ENCODE results near the gene RDX.
"Not testable (repeated sequence)": the region's sequence is repeated elsewhere in the genome, so short reads cannot be mapped to it uniquely, and the experiment has no call there.

RDX gene

GRCh38 chr11:110298301-110298765 lies 1.9 kb upstream of the RDX start:
- Mint-ChIP-seq H3K4me3 (no peak overlapping the region), H3K27me3 (no peaks in the 10 kb centered on the region), H3K27ac (no peak overlapping the region), H3K4me1 (ENCODE audit: low read depth in 2 of 2) (peaks cover 11 to 21% of the 10 kb centered on the region in 2 donors), H3K36me3 (ENCODE audit: insufficient read depth) (peaks cover 12% of the 10 kb centered on the region), H3K9me3 (no peaks in the 10 kb centered on the region)
- ATAC-seq (replicated peaks) (no peak), DNase-seq (no peak)

- Mint-ChIP-seq H3K27me3 (no peaks in the 10 kb centered on the region), H3K4me3 (no peak overlapping the region), H3K9me3 (no peaks in the 10 kb centered on the region), H3K27ac (peak overlapping the region in 1 of 2 donors; percentile 52), H3K4me1 (ENCODE audit: low read depth in 2 of 2) (peaks cover 11 to 21% of the 10 kb centered on the region in 2 donors), H3K36me3 (ENCODE audit: insufficient read depth) (peaks cover 12% of the 10 kb centered on the region)
- DNase-seq (no peak), ATAC-seq (replicated peaks) (no peak)
These were observed 1.4 kb upstream of the RDX start for GRCh38 chr11:110297726-110298300.

DNA sequence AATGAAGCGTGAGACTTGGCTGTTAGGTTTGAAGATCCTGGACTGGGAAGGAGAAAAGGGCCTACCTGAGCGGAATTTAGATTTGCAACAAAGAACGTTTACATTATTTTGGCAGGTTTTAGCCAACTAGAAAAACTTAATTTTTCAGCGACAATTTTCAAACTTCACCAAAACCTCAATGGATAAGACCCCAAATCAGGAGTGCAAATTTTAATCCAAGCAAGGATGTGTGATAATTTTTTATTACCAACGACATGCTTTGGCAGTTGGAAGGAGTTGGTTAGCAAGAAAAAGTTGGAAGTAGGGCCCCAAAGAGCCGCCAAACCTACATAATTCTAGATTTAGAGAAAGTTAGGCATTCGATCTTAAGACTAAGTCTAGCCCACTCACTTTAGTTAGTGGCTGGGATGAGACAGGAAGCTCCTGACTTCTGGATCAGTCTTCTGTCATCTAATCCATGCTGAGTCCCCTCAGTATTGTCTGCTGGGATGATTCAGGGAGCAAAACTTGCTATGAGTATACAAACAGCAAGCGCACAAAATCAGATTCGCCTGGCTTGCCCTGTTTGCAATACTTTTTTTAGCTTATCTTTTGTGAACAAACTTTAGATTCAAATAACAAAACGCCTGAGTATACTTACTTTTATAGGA lies 787 bp upstream of the RDX start:
- no peaks in the 10 kb centered on the region for H3K27me3 Mint-ChIP-seq
- DNase-seq (no peak), ATAC-seq (replicated peaks) (no peak)
- peak overlapping the region; percentile 84 to 91 for H3K4me3 Mint-ChIP-seq
- peak overlapping the region; percentile 10 to 52 for H3K27ac Mint-ChIP-seq
- H3K9me3 Mint-ChIP-seq: no peaks in the 10 kb centered on the region
- peaks cover 12% of the 10 kb centered on the region for H3K36me3 Mint-ChIP-seq (ENCODE audit: insufficient read depth)
- peaks cover 11 to 21% of the 10 kb centered on the region in 2 donors for H3K4me1 Mint-ChIP-seq (ENCODE audit: low read depth in 2 of 2)

- ATAC-seq (replicated peaks): peak; percentile 71
- Mint-ChIP-seq H3K4me3 (peak overlapping the region; percentile 84 to 91), H3K9me3 (no peaks in the 10 kb centered on the region), H3K27ac (peak overlapping the region; percentile 49 to 74), H3K27me3 (no peaks in the 10 kb centered on the region), H3K4me1 (ENCODE audit: low read depth in 2 of 2) (peaks cover 19 to 30% of the 10 kb centered on the region in 2 donors), H3K36me3 (ENCODE audit: insufficient read depth) (peaks cover 12% of the 10 kb centered on the region)
- peak; percentile 44 to 50 (median 48) for DNase-seq
These were observed 736 bp downstream of the RDX start for GRCh38 chr11:110295531-110296225.

DNA sequence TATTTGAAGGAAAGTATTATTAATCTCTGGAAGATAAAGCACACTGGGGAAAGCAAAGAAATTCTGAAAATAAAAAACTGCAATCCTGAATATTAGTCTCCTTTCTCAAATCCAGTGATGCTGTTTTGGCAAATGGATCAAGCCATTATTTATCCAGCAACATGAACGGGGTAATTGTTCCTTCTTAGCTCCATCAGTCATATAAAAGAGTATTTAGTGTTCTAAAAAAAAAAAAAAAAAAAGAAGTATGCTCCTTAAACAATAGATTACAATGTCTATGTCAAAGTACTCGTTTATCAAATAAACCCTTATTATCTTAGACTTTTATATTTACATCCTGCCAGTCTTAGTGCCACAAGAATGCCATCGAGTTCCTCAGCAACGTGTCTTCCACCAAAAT lies 1.3 kb downstream of the RDX start:
- ATAC-seq (replicated peaks) (no peak), DNase-seq (no peak)
- H3K4me1 Mint-ChIP-seq (ENCODE audit: low read depth in 2 of 2): peaks cover 19 to 33% of the 10 kb centered on the region in 2 donors
- peak overlapping the region; percentile 84 to 91 for H3K4me3 Mint-ChIP-seq
- H3K27me3 Mint-ChIP-seq: no peaks in the 10 kb centered on the region
- peaks cover 12% of the 10 kb centered on the region for H3K36me3 Mint-ChIP-seq (ENCODE audit: insufficient read depth)
- H3K27ac Mint-ChIP-seq: peak overlapping the region in 1 of 2 donors; percentile 49
- no peaks in the 10 kb centered on the region for H3K9me3 Mint-ChIP-seq

GRCh38 chr11:110294509-110294908 lies 1.9 kb downstream of the RDX start:
- no peak overlapping the region for H3K27ac Mint-ChIP-seq
- DNase-seq (no peak), ATAC-seq (replicated peaks) (no peak)
- H3K27me3 Mint-ChIP-seq: no peaks in the 10 kb centered on the region
- peak overlapping the region; percentile 84 to 91 for H3K4me3 Mint-ChIP-seq
- H3K36me3 Mint-ChIP-seq (ENCODE audit: insufficient read depth): peaks cover 16% of the 10 kb centered on the region
- peaks cover 19 to 33% of the 10 kb centered on the region in 2 donors for H3K4me1 Mint-ChIP-seq (ENCODE audit: low read depth in 2 of 2)
- no peaks in the 10 kb centered on the region for H3K9me3 Mint-ChIP-seq

DNA sequence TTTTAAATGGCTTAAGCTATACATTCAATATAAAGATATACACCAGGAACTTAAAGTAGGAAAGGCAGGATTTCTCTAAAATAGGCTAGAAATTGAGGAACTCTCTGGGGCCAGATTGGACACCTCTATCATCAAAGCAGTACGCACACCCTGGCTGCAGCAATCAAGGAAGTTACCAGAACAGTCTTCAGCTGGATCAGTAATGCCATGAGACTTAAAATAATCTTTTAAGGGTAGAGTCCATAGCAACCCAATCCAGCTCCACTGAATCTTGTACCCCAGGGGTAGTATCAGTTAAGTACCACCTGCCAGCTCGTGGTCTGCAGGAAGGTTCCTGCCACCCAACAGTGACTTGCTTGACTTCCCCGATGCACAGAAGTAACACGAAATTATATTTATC lies 3.0 kb downstream of the RDX start:
- no peak overlapping the region for H3K4me3 Mint-ChIP-seq
- H3K36me3 Mint-ChIP-seq (ENCODE audit: insufficient read depth): peaks cover 17% of the 10 kb centered on the region
- ATAC-seq (replicated peaks) (no peak), DNase-seq (no peak)
- no peaks in the 10 kb centered on the region for H3K9me3 Mint-ChIP-seq
- H3K27me3 Mint-ChIP-seq: no peaks in the 10 kb centered on the region
- H3K4me1 Mint-ChIP-seq (ENCODE audit: low read depth in 2 of 2): peaks cover 17 to 33% of the 10 kb centered on the region in 2 donors
- no peak overlapping the region for H3K27ac Mint-ChIP-seq

GRCh38 chr11:110292146-110292545 lies 4.3 kb downstream of the RDX start:
- H3K4me3 Mint-ChIP-seq; H3K9me3 Mint-ChIP-seq; H3K27me3 Mint-ChIP-seq; H3K27ac Mint-ChIP-seq; DNase-seq; ATAC-seq (replicated peaks): not testable (repeated sequence)
- Mint-ChIP-seq H3K36me3 (ENCODE audit: insufficient read depth) (peaks cover 13% of the 10 kb centered on the region), H3K4me1 (ENCODE audit: low read depth in 2 of 2) (peaks cover 21 to 36% of the 10 kb centered on the region in 2 donors)

- Mint-ChIP-seq H3K4me1 (ENCODE audit: low read depth in 2 of 2) (peaks cover 26 to 45% of the 10 kb centered on the region in 2 donors), H3K27me3 (no peaks in the 10 kb centered on the region), H3K9me3 (no peaks in the 10 kb centered on the region), H3K36me3 (ENCODE audit: insufficient read depth) (peaks cover 11% of the 10 kb centered on the region), H3K4me3 (no peak overlapping the region), H3K27ac (no peak overlapping the region)
- ATAC-seq (replicated peaks) (no peak), DNase-seq (no peak)
These were observed 5.7 kb downstream of the RDX start for GRCh38 chr11:110290591-110291334.

DNA sequence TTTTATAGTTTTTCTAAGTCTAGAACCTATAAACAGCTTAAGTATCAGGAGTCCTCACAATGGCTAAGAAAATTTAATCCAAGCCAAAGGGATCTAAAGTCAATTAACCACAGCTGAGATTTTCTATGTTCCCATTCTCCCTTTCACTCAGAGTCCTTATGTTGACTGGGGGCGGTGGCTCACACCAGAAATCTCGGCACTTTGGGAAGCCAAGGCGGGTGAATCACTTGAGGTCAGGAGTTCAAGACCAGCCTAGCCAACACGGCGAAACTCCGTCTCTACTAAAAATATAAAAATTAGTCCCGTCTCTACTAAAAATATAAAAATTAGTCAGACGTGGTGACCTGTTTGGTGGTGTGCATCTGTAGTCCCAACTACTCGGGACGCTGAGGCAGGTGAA lies 6.9 kb downstream of the RDX start:
- DNase-seq (no peak), ATAC-seq (replicated peaks) (no peak)
- Mint-ChIP-seq H3K36me3 (ENCODE audit: insufficient read depth) (peaks cover 5% of the 10 kb centered on the region), H3K27me3 (no peaks in the 10 kb centered on the region), H3K9me3 (no peaks in the 10 kb centered on the region), H3K27ac (no peak overlapping the region), H3K4me3 (no peak overlapping the region), H3K4me1 (ENCODE audit: low read depth in 2 of 2) (peaks cover 24 to 42% of the 10 kb centered on the region in 2 donors)

DNA sequence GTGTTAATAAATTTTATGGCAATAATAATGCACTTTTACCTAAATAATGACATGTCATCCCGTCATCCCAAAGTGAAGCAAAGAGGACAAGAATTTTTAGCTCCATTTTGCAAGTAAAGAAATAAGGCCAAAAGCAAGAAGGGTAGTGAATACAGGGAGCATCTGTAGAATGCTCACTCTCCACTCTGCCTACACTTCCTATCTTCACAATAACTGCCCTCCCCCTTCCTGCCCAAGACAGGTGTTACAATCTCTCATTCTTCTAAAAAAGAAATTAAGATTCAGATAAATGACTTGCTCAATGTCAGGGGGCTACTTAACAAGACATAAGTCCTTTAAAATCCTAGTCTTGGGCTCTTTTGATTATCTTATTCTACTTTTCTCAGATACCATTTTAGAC lies 8.9 kb downstream of the RDX start:
- Mint-ChIP-seq H3K27ac (peak overlapping the region in 1 of 2 donors; percentile 72), H3K9me3 (no peaks in the 10 kb centered on the region)
- peak; percentile 55 for ATAC-seq (replicated peaks)

GRCh38 chr11:110286298-110287040 lies 9.9 kb downstream of the RDX start:
- Mint-ChIP-seq H3K36me3 (ENCODE audit: insufficient read depth) (peaks cover 5% of the 10 kb centered on the region), H3K27me3 (no peaks in the 10 kb centered on the region), H3K27ac (peak overlapping the region in 1 of 2 donors; percentile 7), H3K9me3 (no peaks in the 10 kb centered on the region), H3K4me1 (ENCODE audit: low read depth in 2 of 2) (peaks cover 25 to 39% of the 10 kb centered on the region in 2 donors), H3K4me3 (peak overlapping the region in 1 of 2 donors; percentile 3)
- ATAC-seq (replicated peaks): no peak
- no peak for DNase-seq

More for the DNA sequence above, 8.9 kb downstream of the RDX start:
- Mint-ChIP-seq H3K4me3 (no peak overlapping the region), H3K4me1 (ENCODE audit: low read depth in 2 of 2) (peaks cover 21 to 33% of the 10 kb centered on the region in 2 donors), H3K36me3 (ENCODE audit: insufficient read depth) (peaks cover 5% of the 10 kb centered on the region), H3K27me3 (no peaks in the 10 kb centered on the region)
- no peak for DNase-seq

DNA sequence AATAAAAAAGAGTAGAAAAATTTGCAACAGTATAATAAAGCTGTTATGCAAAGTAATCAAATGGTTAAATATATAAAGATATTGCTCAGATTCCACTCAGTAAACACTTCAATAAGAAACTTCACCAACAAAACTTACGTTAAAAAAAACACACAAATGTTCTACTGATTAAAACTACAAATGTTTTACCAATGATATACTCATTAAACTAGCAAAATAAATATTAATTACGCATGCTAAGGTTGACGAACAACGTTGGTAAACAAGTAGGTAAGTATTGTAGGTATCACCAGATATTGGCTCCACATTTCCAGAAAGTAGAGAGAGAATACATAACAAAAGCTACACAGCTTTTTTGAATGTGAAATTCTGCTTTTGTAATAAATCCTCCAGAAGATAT lies 12.6 kb downstream of the RDX start:
- DNase-seq (no peak), ATAC-seq (replicated peaks) (no peak)
- Mint-ChIP-seq H3K36me3 (ENCODE audit: insufficient read depth) (no peaks in the 10 kb centered on the region), H3K27ac (no peak overlapping the region), H3K4me3 (no peak overlapping the region), H3K9me3 (no peaks in the 10 kb centered on the region), H3K4me1 (ENCODE audit: low read depth in 2 of 2) (peaks cover 21 to 28% of the 10 kb centered on the region in 2 donors), H3K27me3 (no peaks in the 10 kb centered on the region)
